NCI-H1694 (cell line): ENCODE results near the gene SPATA24.
"Not testable (repeated sequence)": the region's sequence is repeated elsewhere in the genome, so short reads cannot be mapped to it uniquely, and the experiment has no call there.

Experiments
- DNase-seq: peaks from one replicate; lab custom pipeline; 2025; lab: John Stamatoyannopoulos, UW

The SPATA24 gene

DNA sequence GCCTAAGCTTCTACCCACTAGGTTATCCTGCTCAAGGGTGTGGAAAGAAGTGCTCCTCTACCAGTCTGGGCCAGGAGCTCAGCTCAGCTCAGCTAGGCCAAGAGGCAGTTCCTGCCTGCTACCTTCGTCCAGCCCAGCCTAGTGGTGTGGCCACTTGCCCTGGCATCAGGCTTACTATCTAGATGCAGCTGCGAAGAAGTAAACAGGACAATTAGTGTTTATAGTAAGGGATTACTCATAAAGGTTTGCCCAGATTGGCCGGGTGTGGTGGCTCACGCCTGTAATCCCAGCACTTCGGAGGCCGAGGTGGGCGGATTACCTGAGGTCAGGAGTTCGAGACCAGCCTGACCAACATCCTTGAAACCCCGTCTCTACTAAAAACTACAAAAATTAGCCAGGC, 12.8 kb upstream of the SPATA24 start:
- DNase-seq = no peak

DNA sequence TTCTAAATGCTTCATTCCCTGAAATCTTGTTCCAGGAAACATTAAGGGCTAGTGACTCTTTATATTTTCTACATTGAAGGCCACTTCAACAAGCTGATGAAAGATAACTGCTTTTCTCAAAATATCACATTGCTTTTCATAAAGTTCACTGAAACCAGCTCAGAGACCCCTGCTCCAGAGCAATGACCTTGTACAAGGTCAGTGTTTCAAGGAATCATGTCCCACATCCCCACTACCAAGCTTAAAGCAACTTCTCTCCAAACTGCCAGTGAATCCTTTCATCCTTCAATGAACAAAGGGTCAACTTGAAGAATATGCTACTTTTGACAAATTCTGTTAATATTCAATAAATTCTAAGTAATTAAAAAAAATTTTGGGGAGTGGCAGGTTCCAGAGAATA, 12.0 kb upstream of the SPATA24 start:
- no peak for DNase-seq

DNA sequence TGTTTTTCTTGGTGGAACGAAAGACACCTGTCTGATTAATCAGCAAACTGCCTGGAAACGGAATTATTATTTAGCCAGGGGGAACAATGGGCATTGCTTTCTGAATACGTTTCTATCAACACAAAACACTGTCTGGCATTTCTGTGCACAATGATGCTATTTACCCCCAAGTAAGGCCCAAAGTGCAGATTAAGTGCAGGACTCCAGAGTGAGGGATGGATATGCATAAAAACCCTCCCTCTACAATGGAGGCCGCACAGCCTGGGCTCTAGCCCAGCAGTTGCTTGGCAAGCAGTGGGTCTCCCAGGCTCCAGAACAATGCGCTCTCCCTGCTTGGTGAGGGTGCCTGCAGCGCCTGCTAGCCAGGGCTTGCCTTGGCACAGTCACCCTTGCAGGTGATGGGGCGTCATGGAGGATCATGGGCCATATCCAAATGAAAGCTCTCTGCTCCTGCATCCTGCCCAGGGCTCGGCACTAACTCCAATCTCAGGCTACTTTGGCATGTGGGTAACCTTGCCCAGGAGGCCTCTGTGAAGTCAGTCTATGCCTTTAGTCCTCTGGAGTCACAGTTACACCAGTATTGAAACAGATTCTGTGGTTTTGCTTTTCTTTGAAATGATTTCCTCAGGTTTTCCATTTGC, 11.5 kb upstream of the SPATA24 start:
- DNase-seq = peak; percentile 60

DNA sequence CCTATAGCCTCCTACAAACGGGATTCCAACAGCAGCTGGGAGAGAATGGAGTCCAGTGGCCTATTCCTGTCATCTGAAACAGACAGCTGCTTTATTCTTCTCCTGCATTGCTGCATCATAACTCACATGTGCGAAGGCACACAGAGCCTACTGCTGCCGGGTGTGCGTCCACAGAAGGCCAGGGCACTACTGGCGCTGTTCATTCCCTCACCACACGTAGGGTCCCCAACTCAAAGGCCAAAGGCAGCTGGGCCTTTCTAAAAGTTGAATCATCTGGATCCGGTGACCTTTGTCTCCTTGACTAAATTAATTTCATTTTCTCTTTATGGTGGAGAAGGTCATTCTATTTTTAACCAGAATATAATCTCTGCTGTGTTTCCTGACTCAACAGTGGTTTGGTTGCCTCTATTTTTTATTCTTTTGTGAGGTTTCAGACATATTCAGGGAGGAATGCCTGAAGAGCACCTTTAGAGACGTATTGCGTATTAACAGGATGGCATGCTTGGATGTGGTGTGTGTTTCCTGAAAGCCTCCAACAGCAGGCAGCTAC, 10.8 kb upstream of the SPATA24 start:
- DNase-seq = peak; percentile 40

DNA sequence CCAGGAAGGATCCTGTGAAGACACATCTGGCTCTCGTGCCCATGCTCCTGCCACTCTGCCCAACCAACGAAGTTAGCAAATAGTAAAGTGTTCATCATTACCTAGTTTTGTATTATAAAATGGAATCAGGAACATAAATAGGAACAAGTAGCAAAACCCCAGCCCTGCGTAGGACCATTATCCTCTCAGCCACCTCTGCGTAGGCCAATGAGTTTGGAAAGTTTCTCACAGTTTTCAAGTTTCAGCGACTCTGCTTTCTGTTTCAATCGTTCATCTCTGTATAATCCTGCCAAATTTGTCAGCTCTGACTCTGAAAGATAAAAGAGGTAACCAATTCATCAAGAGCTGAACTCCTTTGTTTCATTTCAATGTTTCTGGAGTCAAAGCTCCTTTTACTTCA, 10.1 kb upstream of the SPATA24 start:
- no peak for DNase-seq

DNA sequence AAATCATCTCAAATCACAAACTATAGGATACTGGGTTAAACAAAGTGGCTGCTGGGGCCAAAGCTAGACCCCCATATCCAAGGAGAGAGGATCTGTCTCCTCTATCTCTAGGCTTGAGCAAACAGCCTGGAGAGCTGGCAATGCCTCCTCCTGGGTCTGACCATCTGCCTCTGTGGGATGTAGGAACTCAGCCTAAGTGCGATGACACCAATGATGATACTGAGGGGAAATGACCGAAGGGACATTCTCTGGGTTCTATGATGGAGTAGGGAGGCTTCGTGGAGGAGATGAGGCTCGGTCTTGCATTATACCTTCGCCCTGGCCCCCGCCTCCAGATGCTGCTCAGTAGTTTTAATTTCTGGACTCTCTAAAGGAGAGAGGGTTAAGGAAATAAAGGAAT, 9.3 kb upstream of the SPATA24 start:
- DNase-seq = no peak

DNA sequence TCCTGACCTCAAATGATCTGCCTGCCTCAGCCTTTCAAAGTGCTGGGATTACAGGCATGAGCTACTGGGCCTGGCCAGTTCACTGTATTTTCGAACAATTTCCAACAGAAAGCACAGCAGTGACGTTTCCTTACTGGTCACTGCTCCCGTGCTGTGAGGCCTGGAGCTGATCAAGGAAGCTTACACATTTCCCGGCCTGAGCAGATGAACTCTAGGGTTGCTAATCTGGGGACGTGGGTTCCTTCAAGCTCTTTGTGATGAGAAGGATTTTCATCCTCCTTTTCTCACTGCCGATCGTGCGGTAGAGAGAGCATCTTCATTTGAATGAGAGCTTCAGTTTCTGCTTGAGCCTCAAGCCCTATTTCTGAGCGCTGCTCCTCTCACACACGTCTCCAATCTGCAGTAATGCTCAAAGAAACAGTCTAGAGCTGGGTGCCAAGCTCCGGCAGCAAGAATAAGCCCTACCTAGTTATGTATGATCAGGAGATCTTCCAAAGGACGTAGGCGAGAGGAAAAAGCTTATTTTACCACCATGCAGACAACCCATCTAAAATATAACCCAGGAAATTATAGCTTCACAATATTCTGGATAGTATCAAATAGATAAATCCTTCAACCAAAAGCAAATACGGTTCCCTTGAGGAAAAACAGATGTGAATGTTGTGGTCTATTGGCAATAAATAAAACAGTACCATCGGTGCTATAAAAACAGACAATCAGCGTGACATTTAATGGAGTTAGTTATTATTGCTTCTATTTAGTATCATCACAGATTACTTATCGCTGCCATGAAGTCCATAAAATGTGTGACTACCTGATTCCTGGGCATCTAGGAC, 7.3 kb upstream of the SPATA24 start:
- DNase-seq = peak; percentile 18

DNA sequence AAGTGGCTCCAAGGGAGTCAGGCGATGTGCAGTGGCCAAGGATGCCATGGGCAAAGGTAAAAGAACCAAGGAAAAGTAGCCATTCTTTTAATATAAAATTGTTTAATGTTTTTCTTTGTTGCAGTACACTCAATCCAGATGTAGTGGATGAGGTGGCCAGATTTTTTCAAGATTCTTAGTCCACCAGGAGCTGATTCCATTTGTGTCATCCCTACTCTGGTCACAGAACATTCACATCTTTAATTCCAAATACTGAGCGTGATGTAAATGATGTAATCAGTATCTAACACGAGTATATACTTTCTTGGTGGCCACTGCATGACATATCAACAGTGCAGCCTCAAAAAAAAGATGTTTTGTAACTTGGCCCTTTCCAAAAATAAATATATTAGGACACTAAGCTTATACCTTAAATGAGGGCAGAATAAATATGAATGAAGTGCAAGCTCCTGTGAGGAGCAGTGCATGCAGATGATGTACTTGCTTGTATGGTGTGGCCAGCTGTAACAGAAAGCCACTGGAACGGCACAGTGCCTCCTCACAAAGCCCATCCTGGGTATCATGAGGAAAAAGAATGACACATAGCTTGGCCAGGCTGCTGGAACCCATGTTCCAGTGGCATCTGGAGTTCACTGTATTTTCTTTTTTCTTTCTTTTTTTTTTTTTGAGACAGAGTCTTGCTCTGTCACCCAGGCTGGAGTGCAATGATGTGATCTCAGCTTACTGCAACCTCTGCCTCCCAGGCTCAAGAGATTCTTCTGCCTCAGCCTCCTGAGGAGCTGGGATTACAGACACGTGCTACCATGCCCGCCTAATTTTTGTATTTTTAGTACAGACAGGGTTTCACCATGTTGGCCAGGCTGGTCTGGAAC, 6.5 kb upstream of the SPATA24 start:
- DNase-seq = no peak

DNA sequence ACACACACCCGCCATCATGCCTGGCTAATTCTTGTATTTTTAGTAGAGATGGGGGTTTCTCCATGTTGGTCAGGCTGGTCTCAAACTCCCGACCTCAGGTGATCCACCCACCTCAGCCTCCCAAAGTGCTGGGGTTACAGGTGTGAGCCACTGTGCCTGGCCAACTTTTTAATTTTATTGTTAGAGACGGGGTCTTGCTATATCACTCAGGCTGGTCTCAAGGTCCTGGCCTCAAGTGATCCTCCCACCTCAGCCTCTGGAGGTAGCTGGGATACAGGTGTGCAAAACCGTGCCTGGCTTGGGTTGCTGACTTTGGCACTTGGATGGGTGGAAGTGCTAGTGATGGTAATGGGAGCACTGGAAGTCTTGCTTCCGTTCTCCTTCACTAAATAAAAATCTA, 5.2 kb upstream of the SPATA24 start:
- not testable (repeated sequence) for DNase-seq

DNA sequence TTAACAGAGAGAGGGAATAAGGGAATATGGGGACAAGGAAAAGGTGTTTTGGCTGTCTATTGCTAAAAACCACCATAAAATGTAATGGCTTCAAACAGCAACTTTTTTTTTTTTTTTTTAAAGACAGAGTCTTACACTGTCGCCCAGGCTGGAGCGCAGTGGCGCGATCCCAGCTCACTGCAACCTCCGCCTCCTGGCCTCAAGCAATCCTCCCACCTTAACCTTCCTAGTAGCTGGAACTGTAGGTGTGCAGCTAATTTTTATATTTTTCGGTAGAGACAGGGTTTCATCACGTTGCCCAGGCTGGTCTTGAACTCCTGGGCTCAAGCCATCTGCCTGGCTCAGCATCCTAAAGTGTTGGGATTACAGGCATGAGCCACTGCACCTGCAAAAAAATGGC, 4.3 kb upstream of the SPATA24 start:
- DNase-seq = no peak

DNA sequence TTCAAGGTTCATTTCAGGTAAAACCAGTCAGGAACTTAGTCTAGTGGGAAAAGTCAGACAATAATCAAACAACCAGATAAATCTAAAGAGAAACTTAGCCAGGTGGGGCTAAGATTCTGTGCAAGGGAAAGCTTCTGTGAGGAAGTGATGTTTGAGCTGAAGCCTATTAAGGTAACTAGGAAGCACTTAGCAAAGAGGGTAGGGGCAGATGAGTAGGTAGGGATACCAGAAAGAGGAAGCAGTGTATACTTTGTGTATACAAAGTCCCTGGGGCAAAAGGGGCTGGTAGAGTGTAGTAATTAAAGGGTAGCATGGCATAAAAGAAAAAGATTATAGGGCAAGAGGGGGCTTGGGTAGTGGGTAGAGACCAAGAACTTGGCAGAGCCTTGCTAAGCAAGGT, 3.6 kb upstream of the SPATA24 start:
- DNase-seq = no peak

DNA sequence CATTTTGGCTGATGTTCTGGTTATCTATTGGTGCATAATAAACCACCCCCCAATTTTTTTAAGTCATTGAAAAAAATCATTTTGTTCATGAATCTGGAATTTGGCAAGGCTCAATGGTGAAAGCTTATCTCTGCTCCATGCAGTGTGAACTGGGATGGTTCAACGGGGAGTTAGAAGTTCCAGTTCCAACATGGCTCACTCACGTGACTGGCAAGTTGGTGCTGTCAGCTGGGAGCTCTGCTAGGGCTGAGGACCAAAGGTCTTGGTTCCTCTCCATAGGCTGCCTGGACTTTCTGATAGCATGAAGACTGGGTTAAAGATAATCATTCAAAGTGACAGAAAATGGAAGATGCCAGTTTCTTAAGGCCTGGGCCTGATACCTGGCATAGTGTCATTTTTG, 3.1 kb upstream of the SPATA24 start:
- DNase-seq = no peak

DNA sequence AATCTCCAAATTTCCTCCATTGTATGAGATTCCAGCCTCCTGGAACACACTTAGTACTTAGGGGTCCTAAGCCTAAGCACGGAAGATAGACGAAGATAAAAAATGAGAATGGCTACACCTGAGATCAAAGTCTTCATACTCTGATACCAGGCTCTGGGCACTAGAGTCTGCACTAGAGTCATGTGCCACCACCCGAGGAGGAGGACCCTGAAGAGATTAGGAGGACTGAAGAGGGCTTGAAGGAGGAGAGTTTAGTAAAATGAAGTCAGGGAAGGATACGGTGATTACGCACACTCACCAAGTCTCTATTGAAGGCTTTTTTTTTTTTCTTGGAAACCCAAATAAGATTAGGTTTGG, 573 bp upstream of the SPATA24 start:
- no peak for DNase-seq

DNA sequence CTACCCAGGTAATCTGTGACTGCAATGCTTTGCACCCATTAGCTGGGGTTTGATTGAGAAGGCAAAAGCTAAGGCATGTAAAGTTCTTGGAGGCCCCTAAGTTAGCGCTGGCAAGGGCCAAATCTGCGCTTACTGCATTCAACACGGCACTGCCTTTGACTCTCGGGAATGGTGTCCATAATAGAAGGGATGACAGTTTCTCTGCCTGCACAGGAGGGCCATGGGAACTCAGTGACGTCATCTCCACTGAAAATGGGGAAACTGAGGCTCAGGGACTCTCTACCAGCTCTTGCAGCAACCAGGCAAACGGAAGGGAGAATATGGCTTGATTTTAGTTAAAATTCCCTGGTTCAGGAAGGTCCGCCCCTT, 487 bp downstream of the SPATA24 start:
- DNase-seq = no peak

DNA sequence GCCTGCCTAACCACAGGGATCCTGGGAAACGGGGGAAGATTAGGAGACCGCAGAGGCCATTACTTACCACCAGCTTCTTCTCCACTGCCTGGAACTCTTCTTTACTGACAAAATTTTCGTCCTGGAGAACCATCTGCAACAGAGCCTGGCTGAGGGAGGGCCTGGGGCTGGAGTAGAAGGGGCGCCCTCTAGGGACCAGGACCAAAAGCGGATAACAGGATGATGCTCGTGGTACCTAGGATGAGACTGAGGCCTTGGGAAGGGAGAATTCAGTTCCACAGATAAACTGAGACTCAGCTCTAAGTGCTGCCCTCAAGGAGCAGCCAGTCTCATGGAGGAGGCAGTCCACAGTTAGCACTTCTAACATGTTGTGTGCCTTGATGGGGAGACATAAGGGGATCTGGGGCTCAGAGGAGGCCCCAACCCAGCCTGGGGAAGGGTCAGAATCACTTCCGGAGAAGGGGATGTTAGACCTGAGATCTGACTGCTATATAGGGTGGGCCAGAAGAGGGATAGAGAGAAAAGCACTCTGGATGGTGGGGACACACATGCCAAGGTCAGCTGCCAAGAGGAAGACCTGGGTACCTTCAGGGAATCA, 1.2 kb downstream of the SPATA24 start:
- DNase-seq = no peak

DNA sequence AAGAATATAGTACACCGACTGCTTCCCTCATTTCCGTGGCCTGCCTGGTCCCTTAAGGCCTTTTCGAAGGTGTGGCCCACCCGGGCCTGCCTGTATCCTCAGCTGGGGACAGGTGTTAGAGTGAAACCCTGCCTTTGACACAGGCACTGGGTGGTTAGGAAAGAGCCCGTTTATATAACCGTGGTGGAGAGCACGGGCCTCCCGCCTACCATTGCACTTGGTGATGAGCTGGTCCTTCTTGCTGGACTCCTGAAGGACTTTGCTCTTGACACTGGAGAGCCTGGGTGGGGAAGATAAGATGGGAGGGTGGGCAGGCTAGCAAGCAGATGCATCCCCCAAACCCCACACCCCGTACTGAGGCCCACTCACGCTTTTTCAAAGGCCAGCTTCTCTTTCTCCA, 2.3 kb downstream of the SPATA24 start:
- no peak for DNase-seq

DNA sequence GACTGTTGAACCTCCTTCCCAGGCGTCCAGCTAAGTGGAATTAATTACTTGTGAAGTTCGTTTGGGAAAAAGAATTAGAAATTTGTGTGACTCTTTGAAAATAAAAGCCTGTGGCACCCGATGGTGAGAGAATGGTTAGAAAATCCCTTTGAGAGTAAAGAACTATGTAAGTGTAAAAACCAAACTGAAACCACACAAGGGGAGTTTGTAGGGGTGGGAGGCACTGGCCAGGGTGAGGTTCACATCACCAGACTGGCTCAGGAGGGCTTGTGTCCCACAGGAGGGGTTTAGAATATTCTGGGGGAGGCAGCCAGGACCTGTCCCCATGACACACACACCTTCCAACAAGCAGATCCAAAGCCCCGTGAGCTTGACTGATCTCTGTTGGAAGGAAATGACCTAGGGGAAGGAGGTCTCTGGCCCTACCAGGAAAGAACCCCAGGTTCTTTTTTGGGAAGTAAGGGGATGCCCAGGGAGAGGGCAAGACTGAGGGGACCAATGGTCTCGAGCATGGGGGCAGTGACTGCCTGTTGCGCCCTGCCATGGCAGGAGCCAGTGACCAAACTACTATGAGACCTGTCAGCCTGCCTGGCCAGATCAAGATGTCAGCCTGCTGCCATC, 4.3 kb downstream of the SPATA24 start:
- no peak for DNase-seq

DNA sequence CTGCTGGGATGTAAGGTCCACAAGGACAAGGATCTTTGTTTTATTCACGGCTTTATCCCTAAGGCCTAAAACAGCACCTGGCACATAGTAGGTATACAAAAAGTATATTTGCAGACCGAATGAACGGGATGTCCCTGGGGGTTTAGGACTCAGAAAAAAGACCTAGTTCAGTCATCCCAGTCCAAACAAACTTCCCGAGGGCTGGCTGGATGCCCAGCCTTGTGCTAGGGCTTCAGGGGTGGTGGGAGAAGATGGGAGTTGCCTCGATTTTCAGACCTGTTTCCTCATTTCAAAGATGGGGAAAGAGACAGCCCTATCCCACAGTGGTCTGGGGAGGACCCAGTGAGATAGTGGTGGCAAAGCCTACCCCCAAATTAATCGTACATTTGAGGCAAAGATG, 6.0 kb downstream of the SPATA24 start:
- no peak for DNase-seq

DNA sequence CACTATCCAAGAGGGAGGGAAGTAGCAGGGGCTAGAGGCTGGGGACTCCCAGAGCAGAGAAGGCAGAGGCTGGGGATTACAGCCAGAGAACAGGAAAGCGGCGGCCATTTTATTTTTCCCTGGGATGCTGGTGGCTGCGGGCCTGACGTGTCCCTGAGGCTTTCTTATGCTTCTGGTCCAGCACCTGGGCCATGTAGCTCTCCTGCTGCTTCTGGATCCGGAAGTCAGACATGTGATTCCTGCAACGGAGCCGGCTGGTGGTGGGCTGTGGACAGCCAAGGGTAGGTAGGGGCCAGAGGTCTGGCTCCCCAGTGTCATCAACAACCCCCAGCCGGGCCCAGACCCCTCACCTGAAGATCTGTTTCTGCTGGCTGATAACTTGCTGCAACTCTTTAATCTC, 7.2 kb downstream of the SPATA24 start:
- DNase-seq = no peak

DNA sequence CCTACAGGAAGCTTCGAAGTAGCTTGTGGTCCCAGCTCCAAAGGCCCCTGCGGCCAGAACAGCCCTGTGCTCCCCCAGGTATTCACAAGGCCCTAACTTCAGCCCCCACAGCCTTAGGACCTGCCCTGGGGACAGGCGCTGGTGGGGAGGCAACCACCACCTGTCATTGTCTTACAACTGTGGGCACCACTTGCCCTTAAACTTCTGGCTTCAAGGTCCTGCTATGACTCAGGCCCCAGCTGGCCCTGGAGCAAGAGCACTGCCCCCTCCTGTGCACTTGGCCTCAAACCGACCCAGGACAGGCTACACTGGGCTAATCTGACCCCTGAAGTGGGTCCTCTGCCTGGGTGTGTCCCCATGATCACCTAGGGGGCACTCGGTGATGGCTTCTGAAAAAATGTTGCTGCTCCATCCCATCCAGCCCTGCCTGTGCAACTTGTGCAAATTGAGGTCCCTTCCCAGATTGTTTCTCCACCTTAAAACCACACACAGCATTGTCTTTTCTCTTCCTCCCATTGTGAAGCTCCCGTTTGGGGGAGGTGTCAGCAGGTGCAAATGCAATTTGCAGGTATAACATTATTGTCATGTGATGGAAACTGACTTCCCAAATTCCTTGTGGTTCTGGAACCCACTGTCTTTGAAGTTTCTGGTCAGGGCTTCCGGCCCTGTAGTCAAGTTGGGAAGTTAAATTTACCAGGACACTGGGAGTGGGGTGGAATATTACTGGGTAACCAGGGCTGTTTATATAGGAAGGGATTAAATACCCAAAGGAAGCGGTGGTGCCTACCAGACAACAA, 7.8 kb downstream of the SPATA24 start:
- no peak for DNase-seq
